Cardiac muscle cell (in vitro differentiated cells and primary cell): ENCODE measurements around the gene PUS7L. TPM values are rescaled to one million over a fixed set of nuclear protein-coding genes. Genes with fewer than 3 reads are reported as not detected.

Experiments
- DNase-seq, 2 donors: peaks; one replicate each; pipeline versions ENCODE4 v3.0.0 to v3.0.0-alpha.2; 2010 to 2017; ENCODE audit warnings: low read depth in 1 of 2, low spot score in 1 of 2
- H3K27ac ChIP-seq: fragments of 200-600 bp; sonication (generic); 2 replicates; pipeline ENCODE4 v1.5.1; 2016
- H3K27me3 ChIP-seq: fragments of 200-600 bp; sonication (generic); 2 replicates; pipeline ENCODE4 v1.6.0; 2016; ENCODE audit warnings: control low read depth
- H3K36me3 ChIP-seq: fragments of 200-600 bp; sonication (generic); 2 replicates; pipeline ENCODE4 v1.5.1; 2016; ENCODE audit warnings: control low read depth
- H3K4me1 ChIP-seq: fragments of 200-600 bp; sonication (generic); 2 replicates; pipeline ENCODE4 v1.8.1; 2017; ENCODE audit warnings: low read depth, mild to moderate bottlenecking, mixed run types
- H3K4me3 ChIP-seq: fragments of 200-600 bp; sonication (generic); 2 replicates; pipeline ENCODE4 v1.5.1; 2016; ENCODE audit warnings: mild to moderate bottlenecking
- H3K9me3 ChIP-seq: fragments of 200-600 bp; sonication (generic); 2 replicates; pipeline ENCODE4 v1.5.1; 2017; ENCODE audit warnings: low read depth, mild to moderate bottlenecking, control low read depth
- polyA plus RNA-seq: library from polyadenylated mRNA; unstranded; fragments of >200 nt; fragmentation: Nextera tagmentation; extraction: Ambion mirVana; gene quantifications from 2 replicates; pipeline ENCODE4 v1.2.1, GENCODE V29; 2016
- total RNA-seq: library from RNA; depleted of rRNA; stranded (reverse); fragments of >200 nt; gene quantifications from 2 replicates; pipeline ENCODE4 v1.2.3, GENCODE V29; 2016
- TF ChIP-seq, protein P1 (sequence below): IDR thresholded peaks from 2 replicates; pipeline ENCODE4 v1.5.1; 2012; ENCODE audit warnings: low read depth, mild to moderate bottlenecking, low read length

PUS7L gene
- total and polyA plus RNA-seq, 2 experiments from 2014 or later: 1.1 TPM; not detected in 1

DNA sequence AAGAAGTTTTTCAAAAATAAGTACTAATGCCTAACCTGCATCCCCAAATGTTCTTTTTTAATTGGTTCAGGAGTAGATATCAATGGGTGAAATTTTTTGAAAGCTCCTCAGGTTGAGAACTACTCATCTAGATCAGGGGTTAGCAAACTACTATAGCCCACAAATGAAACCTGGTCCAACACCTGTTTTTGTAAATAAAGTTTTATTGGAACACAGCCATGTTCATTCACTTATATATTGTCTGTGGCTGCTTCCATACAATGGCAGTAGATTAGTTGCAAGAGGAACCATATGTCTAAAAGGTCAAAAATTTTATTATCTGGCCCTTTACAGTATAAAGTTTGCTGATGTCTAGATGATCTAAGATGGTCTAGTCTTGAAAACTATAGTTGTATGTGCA, 13.8 kb downstream of the PUS7L start:
- no peaks in the 10 kb centered on the region for H3K36me3 ChIP-seq
- H3K9me3 ChIP-seq: no peaks in the 10 kb centered on the region
- H3K27me3 ChIP-seq: no peaks in the 10 kb centered on the region
- no peak overlapping the region for H3K4me3 ChIP-seq
- H3K27ac ChIP-seq: no peak overlapping the region
- DNase-seq: no peak
- no peaks in the 10 kb centered on the region for H3K4me1 ChIP-seq
- TF ChIP-seq, protein P1, sequence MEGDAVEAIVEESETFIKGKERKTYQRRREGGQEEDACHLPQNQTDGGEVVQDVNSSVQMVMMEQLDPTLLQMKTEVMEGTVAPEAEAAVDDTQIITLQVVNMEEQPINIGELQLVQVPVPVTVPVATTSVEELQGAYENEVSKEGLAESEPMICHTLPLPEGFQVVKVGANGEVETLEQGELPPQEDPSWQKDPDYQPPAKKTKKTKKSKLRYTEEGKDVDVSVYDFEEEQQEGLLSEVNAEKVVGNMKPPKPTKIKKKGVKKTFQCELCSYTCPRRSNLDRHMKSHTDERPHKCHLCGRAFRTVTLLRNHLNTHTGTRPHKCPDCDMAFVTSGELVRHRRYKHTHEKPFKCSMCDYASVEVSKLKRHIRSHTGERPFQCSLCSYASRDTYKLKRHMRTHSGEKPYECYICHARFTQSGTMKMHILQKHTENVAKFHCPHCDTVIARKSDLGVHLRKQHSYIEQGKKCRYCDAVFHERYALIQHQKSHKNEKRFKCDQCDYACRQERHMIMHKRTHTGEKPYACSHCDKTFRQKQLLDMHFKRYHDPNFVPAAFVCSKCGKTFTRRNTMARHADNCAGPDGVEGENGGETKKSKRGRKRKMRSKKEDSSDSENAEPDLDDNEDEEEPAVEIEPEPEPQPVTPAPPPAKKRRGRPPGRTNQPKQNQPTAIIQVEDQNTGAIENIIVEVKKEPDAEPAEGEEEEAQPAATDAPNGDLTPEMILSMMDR: no peak

- H3K27ac ChIP-seq: no peak overlapping the region
- H3K9me3 ChIP-seq: no peaks in the 10 kb centered on the region
- no peaks in the 10 kb centered on the region for H3K36me3 ChIP-seq
- no peaks in the 10 kb centered on the region for H3K27me3 ChIP-seq
- peak in 1 of 2 donors; percentile 80 for DNase-seq
- TF ChIP-seq, protein P1: no peak
- H3K4me1 ChIP-seq: no peaks in the 10 kb centered on the region
- H3K4me3 ChIP-seq: no peak overlapping the region
Observed at GRCh38 chr12:43742106-43742505, 16.5 kb downstream of the PUS7L start.

DNA sequence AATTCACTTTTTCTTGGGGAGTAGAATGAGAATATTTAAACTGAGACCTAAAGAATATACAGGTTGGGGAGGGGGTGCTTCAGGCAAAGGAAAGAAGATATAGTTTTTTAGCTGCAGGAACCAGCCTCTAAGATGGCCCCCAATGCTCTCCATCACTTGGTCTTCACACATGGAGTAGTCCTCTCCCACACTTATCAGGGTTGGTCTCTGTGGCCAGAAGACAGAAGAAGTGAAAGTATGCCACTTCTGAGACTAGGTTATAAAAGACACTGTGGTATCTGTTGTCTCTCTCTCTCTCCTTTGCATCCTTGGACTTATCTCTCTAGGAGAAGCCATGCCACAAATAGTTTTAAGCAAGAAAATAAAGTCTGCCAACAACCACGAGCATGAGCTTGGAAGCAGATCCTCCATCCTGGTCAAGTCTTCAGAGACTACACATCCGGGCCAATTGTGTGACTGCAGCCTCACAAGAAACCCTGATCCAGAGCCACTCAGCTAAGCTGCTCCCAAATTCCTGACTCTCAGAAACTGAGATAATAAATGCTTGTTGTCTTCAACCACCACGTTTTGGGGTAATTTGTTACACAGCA, 18.0 kb downstream of the PUS7L start:
- TF ChIP-seq, protein P1: no peak
- H3K4me1 ChIP-seq: no peaks in the 10 kb centered on the region
- DNase-seq: peak in 1 of 2 donors; percentile 51
- no peak overlapping the region for H3K27ac ChIP-seq
- no peaks in the 10 kb centered on the region for H3K36me3 ChIP-seq
- H3K4me3 ChIP-seq: no peak overlapping the region
- H3K9me3 ChIP-seq: no peaks in the 10 kb centered on the region
- no peaks in the 10 kb centered on the region for H3K27me3 ChIP-seq

GRCh38 chr12:43737646-43738045, 20.9 kb downstream of the PUS7L start:
- no peak overlapping the region for H3K4me3 ChIP-seq
- TF ChIP-seq, protein P1: no peak
- H3K27ac ChIP-seq: no peak overlapping the region
- H3K27me3 ChIP-seq: no peaks in the 10 kb centered on the region
- no peaks in the 10 kb centered on the region for H3K9me3 ChIP-seq
- no peaks in the 10 kb centered on the region for H3K4me1 ChIP-seq
- H3K36me3 ChIP-seq: no peaks in the 10 kb centered on the region
- no peak for DNase-seq

GRCh38 chr12:43736927-43737440, 21.6 kb downstream of the PUS7L start:
- Histone ChIP-seq H3K27ac (no peak overlapping the region), H3K4me1 (no peaks in the 10 kb centered on the region), H3K36me3 (no peaks in the 10 kb centered on the region), H3K27me3 (no peaks in the 10 kb centered on the region), H3K4me3 (no peak overlapping the region), H3K9me3 (no peaks in the 10 kb centered on the region)
- TF ChIP-seq, protein P1: no peak
- no peak for DNase-seq
